ENCODE data around the gene DDX41.
"Not testable (repeated sequence)": the region's sequence is repeated elsewhere in the genome, so short reads cannot be mapped to it uniquely, and the experiment has no call there.

Gene DDX41

GRCh38 chr5:177498013-177498787 lies 18.6 kb downstream of the DDX41 start:
- no peak for DNase-seq (ENCODE audit: low read depth)

DNA sequence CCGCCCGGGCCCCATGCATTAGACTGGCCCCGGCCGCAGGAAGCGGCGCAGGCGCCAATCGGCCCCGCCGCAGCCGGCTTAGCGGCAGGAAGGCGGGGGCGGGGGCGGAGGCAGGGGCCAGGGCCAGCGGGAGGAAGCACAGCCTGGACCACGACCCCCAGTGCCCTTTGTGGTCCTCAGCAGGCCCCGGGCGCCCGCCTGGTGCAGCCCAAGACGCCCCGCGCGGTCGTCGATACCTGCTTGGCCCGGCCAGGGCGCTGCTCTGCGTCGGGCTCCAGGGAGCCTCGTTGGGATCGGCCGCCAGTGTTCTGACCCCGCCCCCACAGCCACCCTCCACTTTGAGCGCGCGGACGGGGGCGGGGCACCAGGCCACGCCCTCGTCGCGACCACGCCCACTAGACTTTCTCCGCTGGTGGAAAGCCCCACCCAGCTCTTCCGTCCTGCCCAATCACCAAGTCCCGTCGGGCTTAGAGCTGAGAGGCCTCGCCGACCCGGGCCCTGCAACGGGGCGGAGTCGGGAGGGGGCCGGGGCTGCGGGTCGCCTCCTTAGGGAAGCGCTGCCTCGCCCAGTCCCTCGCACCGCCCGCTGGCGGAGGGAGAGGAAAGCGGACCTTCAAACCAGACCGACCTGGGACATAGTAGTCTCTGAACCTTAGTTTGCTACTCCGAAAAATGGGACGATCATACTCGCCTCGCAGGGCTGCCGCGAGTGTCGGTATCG lies 19.3 kb downstream of the DDX41 start, which contains the start of gene PDLIM7:
Gene PDLIM7 (minus strand): TSS at position 313 of the 721 bp plus-strand sequence. CDS start 1,092 bp downstream, outside the sequence.
- DNase-seq (ENCODE audit: low read depth) = peak; percentile 90

- no peak for DNase-seq (ENCODE audit: low read depth)
Measured at GRCh38 chr5:177496727-177497291, 20.0 kb downstream of the DDX41 start.

DNA sequence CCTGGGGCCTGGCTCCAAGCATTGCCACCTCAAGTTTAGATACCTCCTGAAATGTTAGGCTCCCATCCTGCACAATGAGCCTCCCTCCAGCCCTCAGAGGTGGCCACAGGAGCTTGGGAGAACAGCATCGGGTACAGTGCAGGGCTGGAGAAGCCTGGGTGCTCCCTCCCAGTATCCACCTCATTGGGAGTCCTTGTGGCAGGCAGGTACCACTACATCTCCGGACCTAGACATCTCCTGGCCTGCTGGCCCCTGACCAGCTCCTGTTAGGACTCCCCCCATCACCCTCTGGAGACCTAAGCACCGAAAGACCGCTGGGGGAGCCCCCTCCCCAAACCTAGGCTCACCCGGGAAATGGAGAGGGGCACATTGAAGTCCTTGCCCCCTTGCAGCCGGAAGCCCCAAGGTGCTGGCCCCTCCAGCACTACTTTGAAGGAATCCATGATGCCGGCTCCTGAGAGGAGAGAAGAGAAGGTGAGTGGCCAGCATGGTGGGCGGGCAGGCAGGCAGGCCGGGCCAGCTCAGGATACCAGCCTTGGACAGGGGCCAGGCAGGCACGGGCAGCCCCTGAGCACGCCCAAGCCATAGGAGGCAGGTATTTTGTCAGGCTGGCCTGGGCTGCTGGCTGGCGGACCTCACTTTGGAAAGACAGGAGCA lies 20.6 kb downstream of the DDX41 start:
- DNase-seq (ENCODE audit: low read depth) = no peak

DNA sequence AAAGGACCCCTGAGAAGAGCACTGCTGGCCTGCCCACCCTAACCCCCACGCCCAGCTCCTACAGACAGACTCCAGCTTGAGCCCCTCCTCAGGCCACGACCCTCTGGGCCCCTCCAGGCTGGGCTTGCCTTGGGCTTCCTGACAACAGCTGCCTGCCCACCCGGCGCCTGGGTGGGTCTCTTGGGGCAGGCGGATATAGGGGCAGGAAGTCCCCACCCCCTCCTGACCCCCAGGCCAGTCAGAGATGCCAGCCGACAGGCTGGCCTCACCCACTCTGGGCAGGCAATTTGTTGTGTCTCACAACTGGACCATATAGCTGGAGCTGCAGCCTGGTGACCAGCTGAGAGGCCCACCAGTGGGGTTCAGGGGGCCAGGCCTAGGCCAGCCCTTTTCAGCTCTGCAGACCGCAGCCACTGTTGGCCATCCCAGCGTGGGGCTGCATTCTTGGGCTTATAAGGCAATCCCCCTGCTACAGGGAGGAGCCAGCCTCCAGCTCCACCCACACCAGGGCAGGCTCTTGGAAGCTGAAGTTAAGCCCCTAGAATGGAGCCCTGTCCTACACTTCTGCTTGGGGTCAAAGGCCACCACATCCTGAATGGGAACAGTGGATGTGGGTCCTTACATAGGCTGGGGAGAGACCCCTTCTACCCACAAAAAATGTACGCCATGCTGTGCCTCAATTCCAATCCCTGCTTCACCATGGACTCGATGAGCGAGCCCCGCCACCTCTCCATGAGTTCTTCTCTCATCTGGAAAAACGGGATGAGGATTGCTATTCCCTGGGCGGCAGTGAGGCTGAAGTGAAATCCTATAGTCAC lies 21.3 kb downstream of the DDX41 start:
- no peak for DNase-seq (ENCODE audit: low read depth)

GRCh38 chr5:177494346-177495195 lies 22.2 kb downstream of the DDX41 start:
- DNase-seq (ENCODE audit: low read depth) = no peak

DNA sequence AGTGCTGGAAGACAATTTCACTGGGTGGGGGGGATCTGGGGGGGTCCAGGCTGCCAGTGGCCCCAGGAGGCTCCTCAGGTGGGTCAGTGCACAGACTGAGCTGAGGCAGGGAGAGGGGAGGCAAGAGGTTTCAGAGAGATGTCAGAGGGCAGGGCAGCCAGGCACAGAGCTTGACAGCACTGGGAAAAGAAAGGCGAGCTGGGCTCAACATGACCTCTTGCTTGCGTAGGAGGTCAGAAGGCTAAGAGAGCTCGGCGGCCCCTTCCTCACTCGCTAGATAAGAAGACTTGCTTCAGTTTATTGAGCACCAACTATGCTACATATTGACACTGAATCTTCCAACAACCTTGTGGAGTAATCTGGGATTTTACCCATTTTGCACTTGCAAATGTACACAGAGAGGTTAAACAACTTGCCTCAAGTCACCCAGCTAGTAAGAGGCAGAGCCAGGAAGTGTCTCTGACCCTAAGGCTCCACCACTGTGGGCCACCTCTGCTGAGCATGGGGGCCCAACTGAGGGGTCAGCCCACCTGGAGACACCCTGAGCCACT lies 22.9 kb downstream of the DDX41 start:
- no peak for DNase-seq (ENCODE audit: low read depth)

DNA sequence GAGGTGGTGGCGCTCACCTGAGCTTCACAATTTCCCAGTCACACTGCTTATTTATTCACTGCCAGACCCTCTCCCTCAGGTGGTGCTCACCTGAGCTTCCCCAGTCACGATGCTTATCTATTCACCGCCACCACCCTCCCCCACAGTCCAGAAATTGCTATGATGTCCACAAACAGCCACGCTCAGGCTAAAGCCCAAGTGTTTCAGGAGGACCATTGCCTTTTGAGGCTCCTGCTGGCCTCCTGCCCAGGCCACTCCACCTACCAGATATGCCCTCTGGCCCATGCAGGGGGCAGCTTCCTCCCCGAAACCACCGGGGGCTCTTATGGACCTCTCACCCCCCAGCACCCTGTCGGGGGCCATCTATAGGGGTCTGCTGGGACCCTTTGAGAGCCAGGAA lies 23.9 kb downstream of the DDX41 start:
- DNase-seq (ENCODE audit: low read depth) = no peak

DNA sequence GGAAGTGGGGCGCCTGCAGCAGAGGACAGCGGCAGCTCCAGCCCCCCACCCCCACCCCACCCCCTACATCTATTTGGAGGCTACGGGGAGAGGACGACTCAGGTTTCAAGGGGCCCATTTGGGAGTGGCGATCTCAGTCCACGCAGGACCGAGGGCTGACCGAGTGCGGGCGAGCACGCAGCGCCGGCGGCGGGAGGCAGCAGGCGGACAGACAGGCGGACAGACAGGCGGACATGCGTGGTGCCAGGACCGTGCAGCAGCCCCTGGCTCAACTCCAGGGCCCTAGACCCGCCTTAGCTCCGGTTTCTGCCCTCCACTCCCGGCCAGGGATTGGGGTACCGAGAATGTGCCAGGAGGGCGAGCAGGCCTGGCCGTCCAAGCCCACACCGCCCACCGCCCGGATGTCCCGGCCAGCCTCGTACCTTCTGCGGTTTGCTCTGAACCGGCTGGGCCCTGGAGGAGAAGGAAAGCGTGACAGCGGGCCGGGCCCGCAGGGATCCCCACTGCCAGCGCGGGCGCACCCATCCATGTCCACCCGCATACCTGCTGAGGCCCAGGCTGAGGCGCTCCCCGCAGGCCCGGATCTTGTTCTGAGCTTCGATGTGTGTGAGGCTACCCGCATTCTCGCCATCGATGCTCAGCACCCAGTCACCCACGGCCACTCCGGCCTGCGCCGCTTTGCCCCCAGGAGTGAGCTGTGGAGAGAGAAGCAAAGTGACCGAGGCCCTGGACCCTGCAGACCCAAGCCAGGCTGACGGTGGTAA lies 24.6 kb downstream of the DDX41 start:
- no peak for DNase-seq (ENCODE audit: low read depth)

GRCh38 chr5:177491429-177491945 lies 25.3 kb downstream of the DDX41 start:
- no peak for DNase-seq (ENCODE audit: low read depth)

- DNase-seq (ENCODE audit: low read depth) = no peak
Measured at GRCh38 chr5:177490992-177491391, 25.8 kb downstream of the DDX41 start.

- no peak for DNase-seq (ENCODE audit: low read depth)
Measured at GRCh38 chr5:177490311-177490991, 26.3 kb downstream of the DDX41 start.

DNA sequence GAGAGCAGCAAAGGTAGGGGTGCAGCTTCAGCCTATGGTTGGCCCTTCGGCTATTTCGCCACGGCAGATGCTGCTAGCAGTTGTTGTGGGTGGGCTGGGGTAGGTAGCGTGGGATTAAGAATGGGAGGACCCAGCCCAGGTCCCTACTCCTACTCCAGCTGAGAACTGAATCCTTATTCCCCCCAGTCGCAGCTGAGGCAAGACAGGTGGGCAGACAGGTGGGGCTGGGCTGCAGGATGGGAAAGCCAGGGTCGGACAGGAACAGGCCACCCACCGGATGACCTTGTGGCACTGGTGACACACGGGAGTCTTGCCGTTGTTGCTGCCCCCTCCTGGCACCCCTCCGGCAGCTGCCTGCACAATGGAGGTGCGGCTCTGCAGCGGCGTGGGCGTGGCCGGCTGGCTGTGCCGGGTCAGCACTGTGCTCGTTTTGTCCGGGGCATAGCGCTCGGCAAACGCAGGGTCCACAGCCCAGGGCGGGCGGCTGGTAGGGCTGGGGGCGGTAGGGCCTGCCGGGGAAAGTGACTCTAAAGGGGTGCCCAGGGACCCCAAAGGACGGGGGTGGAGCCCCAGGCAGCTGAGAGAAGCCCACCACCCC lies 27.5 kb downstream of the DDX41 start:
- DNase-seq (ENCODE audit: low read depth) = no peak

GRCh38 chr5:177487975-177488374 lies 28.8 kb downstream of the DDX41 start:
- DNase-seq (ENCODE audit: low read depth) = no peak

DNA sequence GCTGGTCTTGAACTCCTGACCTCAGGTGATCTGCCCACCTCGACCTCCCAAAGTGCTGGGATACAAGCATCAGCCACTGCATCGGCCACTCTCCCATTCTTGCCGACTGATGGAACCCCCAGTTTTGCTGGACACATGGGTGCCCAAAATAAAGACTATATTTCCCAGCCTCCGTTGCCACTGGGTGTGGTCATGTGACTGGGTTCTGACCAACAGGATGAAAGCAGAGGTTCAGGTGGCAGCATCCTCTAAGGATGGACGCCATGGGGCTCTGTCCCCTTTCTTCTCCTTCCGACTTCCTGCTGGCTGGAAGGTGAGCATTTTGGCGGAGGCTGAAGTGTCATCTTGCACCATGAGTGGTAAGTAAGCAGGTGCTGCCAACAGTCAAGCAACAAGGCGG lies 29.6 kb downstream of the DDX41 start:
- DNase-seq (ENCODE audit: low read depth) = no peak

DNA sequence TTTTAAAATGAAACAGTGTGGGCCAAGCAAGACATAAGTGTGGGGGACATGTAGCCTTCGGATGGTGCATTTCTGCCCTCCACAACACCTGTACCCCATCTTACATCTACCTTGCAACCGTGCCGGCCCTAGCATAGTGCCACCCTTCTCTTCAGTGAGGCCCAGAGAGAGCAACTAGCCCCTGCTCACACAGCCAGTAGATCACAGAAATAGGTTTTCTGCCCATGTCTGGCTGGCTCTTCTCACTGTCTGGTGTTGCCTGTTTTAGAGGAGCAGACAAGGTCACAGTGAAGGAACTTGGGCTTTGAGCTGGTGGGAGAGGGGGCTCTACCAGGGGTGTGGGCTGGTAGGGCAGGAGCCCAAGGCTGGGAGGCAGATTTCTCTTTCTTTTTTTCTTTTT lies 30.5 kb downstream of the DDX41 start:
- DNase-seq (ENCODE audit: low read depth) = no peak

GRCh38 chr5:177485753-177486152 lies 31.0 kb downstream of the DDX41 start:
- DNase-seq (ENCODE audit: low read depth) = not testable (repeated sequence)

GRCh38 chr5:177484902-177485549 lies 31.7 kb downstream of the DDX41 start:
- no peak for DNase-seq (ENCODE audit: low read depth)
